H9 (cell line): ENCODE measurements around the gene TIGD1. TPM values are rescaled to one million over a fixed set of nuclear protein-coding genes. Genes with fewer than 3 reads are reported as not detected.

Experiments used
- DNase-seq: peaks from one replicate; pipeline ENCODE4 v3.0.0-alpha.2; 2017
- H2AFZ ChIP-seq: one replicate; pipeline ENCODE4 v1.6.1; 2013; ENCODE audit warnings: mild to moderate bottlenecking, low read length, control low read depth, moderate library complexity
- H2AK5ac ChIP-seq: 2 replicates; pipeline ENCODE4 v1.6.1; 2013; ENCODE audit warnings: low read length, control low read depth, mixed read lengths; ENCODE audit not compliant: insufficient read length
- H2BK120ac ChIP-seq: one replicate; pipeline ENCODE4 v1.6.1; 2013; ENCODE audit warnings: low read depth, mild to moderate bottlenecking, low read length, control low read depth, inconsistent platforms; ENCODE audit not compliant: poor library complexity, severe bottlenecking
- H2BK12ac ChIP-seq: 2 replicates; pipeline ENCODE4 v1.6.1; 2013; ENCODE audit warnings: low read length, control low read depth, mixed read lengths, low read depth; ENCODE audit not compliant: insufficient read length
- H2BK15ac ChIP-seq: 2 replicates; pipeline ENCODE4 v1.6.1; 2013; ENCODE audit warnings: low read depth, low read length, control low read depth
- H2BK20ac ChIP-seq: one replicate; pipeline ENCODE4 v1.6.1; 2013; ENCODE audit warnings: low read depth, mild to moderate bottlenecking, low read length, control low read depth, inconsistent platforms; ENCODE audit not compliant: poor library complexity, severe bottlenecking
- H2BK5ac ChIP-seq: 2 replicates; pipeline ENCODE4 v1.6.1; 2013; ENCODE audit warnings: low read length, control low read depth, mixed read lengths; ENCODE audit not compliant: insufficient read length
- H3K14ac ChIP-seq: 2 replicates; pipeline ENCODE4 v1.6.1; 2013; ENCODE audit warnings: low read length, control low read depth; ENCODE audit not compliant: insufficient read depth
- H3K18ac ChIP-seq: 2 replicates; pipeline ENCODE4 v1.6.1; 2013; ENCODE audit warnings: low read depth, mild to moderate bottlenecking, mixed read lengths, low read length, control low read depth; ENCODE audit not compliant: insufficient read length
- H3K23ac ChIP-seq: 2 replicates; pipeline ENCODE4 v1.6.1; 2013; ENCODE audit warnings: low read length, control low read depth, mixed read lengths, low read depth; ENCODE audit not compliant: insufficient read length
- H3K23me2 ChIP-seq: 2 replicates; pipeline ENCODE4 v1.6.1; 2013; ENCODE audit warnings: low read depth, mild to moderate bottlenecking, mixed read lengths, low read length, control low read depth; ENCODE audit not compliant: insufficient read length, poor library complexity, severe bottlenecking
- H3K27ac ChIP-seq: 2 replicates; pipeline ENCODE4 v1.5.1; 2013; ENCODE audit warnings: low read length, control low read depth, mixed read lengths, low read depth; ENCODE audit not compliant: insufficient read length
- H3K27me3 ChIP-seq: 2 replicates; pipeline ENCODE4 v1.6.1; 2013; ENCODE audit warnings: low read length, control low read depth, inconsistent platforms; ENCODE audit not compliant: insufficient read depth
- H3K4ac ChIP-seq: 2 replicates; pipeline ENCODE4 v1.6.1; 2013; ENCODE audit warnings: low read depth, mild to moderate bottlenecking, control low read depth, inconsistent platforms, low read length, moderate library complexity
- H3K4me1 ChIP-seq: 2 replicates; pipeline ENCODE4 v1.6.1; 2013; ENCODE audit warnings: low read length, control low read depth, inconsistent platforms; ENCODE audit not compliant: insufficient read depth
- H3K4me2 ChIP-seq: 2 replicates; pipeline ENCODE4 v1.6.1; 2013; ENCODE audit warnings: low read length, control low read depth, mixed read lengths; ENCODE audit not compliant: insufficient read length, insufficient read depth
- H3K56ac ChIP-seq: 2 replicates; pipeline ENCODE4 v1.6.1; 2013; ENCODE audit warnings: low read depth, mild to moderate bottlenecking, mixed read lengths, low read length, control low read depth; ENCODE audit not compliant: insufficient read length
- H3K79me1 ChIP-seq: 2 replicates; pipeline ENCODE4 v1.6.1; 2013; ENCODE audit warnings: low read depth, mild to moderate bottlenecking, moderate library complexity, low read length, control low read depth, inconsistent platforms; ENCODE audit not compliant: insufficient read depth, poor library complexity, severe bottlenecking
- H3K79me2 ChIP-seq: 2 replicates; pipeline ENCODE4 v1.6.1; 2013; ENCODE audit warnings: low read length, control low read depth, inconsistent platforms; ENCODE audit not compliant: insufficient read depth
- H3K9ac ChIP-seq: 2 replicates; pipeline ENCODE4 v1.6.1; 2013; ENCODE audit warnings: low read length, control low read depth, mixed read lengths; ENCODE audit not compliant: insufficient read length; ENCODE audit errors: extremely low read depth
- H3K9me3 ChIP-seq: one replicate; pipeline ENCODE4 v1.6.1; 2013; ENCODE audit warnings: low read depth, low read length, inconsistent platforms; ENCODE audit not compliant: control insufficient read depth
- H3T11ph ChIP-seq: one replicate; pipeline ENCODE4 v1.6.1; 2013; ENCODE audit warnings: mild to moderate bottlenecking, low read length, control low read depth, inconsistent platforms
- H4K20me1 ChIP-seq: one replicate; pipeline ENCODE4 v1.6.1; 2013; ENCODE audit not compliant: control insufficient read depth, insufficient read length, insufficient read depth
- H4K5ac ChIP-seq: 2 replicates; pipeline ENCODE4 v1.6.1; 2013; ENCODE audit warnings: low read depth, mild to moderate bottlenecking, mixed read lengths, low read length, control low read depth; ENCODE audit not compliant: insufficient read length
- H4K8ac ChIP-seq: replicated peaks from 2 replicates; pipeline ENCODE4 v1.6.1; 2013; ENCODE audit warnings: low read length, control low read depth, mixed read lengths, low read depth; ENCODE audit not compliant: insufficient read length
- H4K91ac ChIP-seq: 2 replicates; pipeline ENCODE4 v1.6.1; 2013; ENCODE audit warnings: low read depth, mild to moderate bottlenecking, moderate library complexity, mixed read lengths, low read length, control low read depth; ENCODE audit not compliant: insufficient read length
- H3K27ac Mint-ChIP-seq, 3 experiments: 2 replicates in 2 of 3; 3 replicates in 1 of 3; pipeline ENCODE4 v1.8.0; 2020 to 2021; ENCODE audit warnings: mixed read lengths in 3 of 3, mild to moderate bottlenecking in 1 of 3, moderate library complexity in 1 of 3
- H3K27me3 Mint-ChIP-seq: 2 replicates; pipeline ENCODE4 v1.8.0; 2021; ENCODE audit warnings: low read depth, mild to moderate bottlenecking, moderate library complexity, mixed read lengths
- H3K36me3 Mint-ChIP-seq, 3 experiments: 2 replicates in 2 of 3; 3 replicates in 1 of 3; pipeline ENCODE4 v1.8.0; 2020 to 2021; ENCODE audit warnings: low read depth in 3 of 3, mixed read lengths in 3 of 3; ENCODE audit not compliant: insufficient read depth in 1 of 3
- H3K4me1 Mint-ChIP-seq, 2 experiments: 2 replicates each; pipeline ENCODE4 v1.8.0; 2020; ENCODE audit warnings: mixed read lengths in 2 of 2
- H3K4me3 Mint-ChIP-seq, 2 experiments: 2 replicates in 1 of 2; 3 replicates in 1 of 2; pipeline ENCODE4 v1.8.0; 2020 to 2021; ENCODE audit warnings: mild to moderate bottlenecking in 2 of 2, mixed read lengths in 2 of 2, moderate library complexity in 1 of 2
- H3K9me3 Mint-ChIP-seq, 2 experiments: 2 replicates in 1 of 2; 3 replicates in 1 of 2; pipeline ENCODE4 v1.8.0; 2020; ENCODE audit warnings: mild to moderate bottlenecking in 2 of 2, mixed read lengths in 2 of 2, moderate library complexity in 1 of 2
- WGBS: extraction: QIAGEN DNeasy Blood & Tissue Kit; methylation state at CpG from one replicate; pipeline ENCODE4 v1.1.7; 2013; ENCODE audit warnings: missing lambda C conversion rate, low lambda C conversion rate, mixed read lengths; ENCODE audit not compliant: insufficient read length; ENCODE audit errors: extremely low coverage; 5-methylcytosine and 5-hydroxymethylcytosine counted together
- total RNA-seq: library from RNA; stranded (reverse); gene quantifications from 2 replicates; pipeline ENCODE4 v1.2.1, GENCODE V29; 2021
- TF ChIP-seq, protein P1 (sequence below): fragments of 200-600 bp; sonication (generic); conservative IDR thresholded peaks from 3 replicates; pipeline ENCODE4 v1.8.0; 2021; ENCODE audit warnings: antibody characterized with exemption, mild to moderate bottlenecking

TIGD1 gene
- total RNA-seq, 1 experiment from 2014 or later = 6.3 TPM

DNA sequence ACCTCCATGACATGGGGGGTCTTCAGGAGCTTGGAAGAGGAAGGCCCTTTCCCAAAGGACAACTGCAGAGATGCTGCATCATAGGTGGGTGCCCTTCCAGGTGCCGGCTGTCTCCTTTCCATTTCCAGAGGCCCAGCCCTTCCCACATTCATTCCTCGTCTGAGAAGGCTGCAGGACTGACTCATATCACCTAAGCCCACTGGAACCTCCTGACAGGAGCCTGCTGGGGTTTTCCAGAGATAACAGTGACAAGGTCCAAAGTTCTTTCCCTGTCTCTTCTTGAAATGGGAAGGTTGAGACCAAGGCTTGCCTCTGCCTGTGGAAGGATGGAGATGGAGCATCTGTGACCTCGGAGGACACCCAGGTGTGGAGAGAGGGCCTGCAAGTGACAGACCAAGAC, 33.8 kb downstream of the TIGD1 start:
- Histone ChIP-seq H3K79me1 (no peaks in the 10 kb centered on the region), H2AK5ac (no peak overlapping the region), H2BK15ac (no peak overlapping the region), H3K9me3 (no peaks in the 10 kb centered on the region), H2BK120ac (no peak overlapping the region), H4K91ac (no peak overlapping the region), H3K56ac (no peak overlapping the region), H3K14ac (no peak overlapping the region), H4K5ac (no peak overlapping the region), H3K9ac (no peak overlapping the region), H2BK5ac (no peak overlapping the region), H4K8ac (no peak overlapping the region), H3K18ac (no peak overlapping the region), H2AFZ (no peak overlapping the region), H2BK12ac (no peak overlapping the region), H3K23me2 (peaks cover under 1% of the 10 kb centered on the region), H3K4ac (no peak overlapping the region), H3K27ac (no peak overlapping the region), H3K79me2 (no peaks in the 10 kb centered on the region), H4K20me1 (no peaks in the 10 kb centered on the region), H3K4me1 (no peaks in the 10 kb centered on the region), H3K4me2 (no peak overlapping the region), H3K27me3 (no peaks in the 10 kb centered on the region; the same call in 1 of the 2 replicates), H3T11ph (no peak overlapping the region), H2BK20ac (no peak overlapping the region), H3K23ac (no peak overlapping the region)
- Mint-ChIP-seq H3K36me3 (peaks cover 0 to 1% (median 0%) of the 10 kb centered on the region in 3 experiments; a peak in 1 of 7 replicates), H3K27me3 (peaks cover 41% of the 10 kb centered on the region), H3K4me3 (no peak overlapping the region), H3K4me1 (peaks cover 18 to 37% of the 10 kb centered on the region in 2 experiments), H3K9me3 (no peaks in the 10 kb centered on the region; a peak in 1 of 5 replicates), H3K27ac (no peak overlapping the region; a peak in 1 of 7 replicates)
- DNase-seq = no peak
- TF ChIP-seq, protein P1, sequence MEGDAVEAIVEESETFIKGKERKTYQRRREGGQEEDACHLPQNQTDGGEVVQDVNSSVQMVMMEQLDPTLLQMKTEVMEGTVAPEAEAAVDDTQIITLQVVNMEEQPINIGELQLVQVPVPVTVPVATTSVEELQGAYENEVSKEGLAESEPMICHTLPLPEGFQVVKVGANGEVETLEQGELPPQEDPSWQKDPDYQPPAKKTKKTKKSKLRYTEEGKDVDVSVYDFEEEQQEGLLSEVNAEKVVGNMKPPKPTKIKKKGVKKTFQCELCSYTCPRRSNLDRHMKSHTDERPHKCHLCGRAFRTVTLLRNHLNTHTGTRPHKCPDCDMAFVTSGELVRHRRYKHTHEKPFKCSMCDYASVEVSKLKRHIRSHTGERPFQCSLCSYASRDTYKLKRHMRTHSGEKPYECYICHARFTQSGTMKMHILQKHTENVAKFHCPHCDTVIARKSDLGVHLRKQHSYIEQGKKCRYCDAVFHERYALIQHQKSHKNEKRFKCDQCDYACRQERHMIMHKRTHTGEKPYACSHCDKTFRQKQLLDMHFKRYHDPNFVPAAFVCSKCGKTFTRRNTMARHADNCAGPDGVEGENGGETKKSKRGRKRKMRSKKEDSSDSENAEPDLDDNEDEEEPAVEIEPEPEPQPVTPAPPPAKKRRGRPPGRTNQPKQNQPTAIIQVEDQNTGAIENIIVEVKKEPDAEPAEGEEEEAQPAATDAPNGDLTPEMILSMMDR = no peak
- no CpG with 5 or more reads among the region's 3 CpGs for WGBS
